ENCODE data around the gene CHMP2B.

Gene CHMP2B, protein sequence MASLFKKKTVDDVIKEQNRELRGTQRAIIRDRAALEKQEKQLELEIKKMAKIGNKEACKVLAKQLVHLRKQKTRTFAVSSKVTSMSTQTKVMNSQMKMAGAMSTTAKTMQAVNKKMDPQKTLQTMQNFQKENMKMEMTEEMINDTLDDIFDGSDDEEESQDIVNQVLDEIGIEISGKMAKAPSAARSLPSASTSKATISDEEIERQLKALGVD

DNA sequence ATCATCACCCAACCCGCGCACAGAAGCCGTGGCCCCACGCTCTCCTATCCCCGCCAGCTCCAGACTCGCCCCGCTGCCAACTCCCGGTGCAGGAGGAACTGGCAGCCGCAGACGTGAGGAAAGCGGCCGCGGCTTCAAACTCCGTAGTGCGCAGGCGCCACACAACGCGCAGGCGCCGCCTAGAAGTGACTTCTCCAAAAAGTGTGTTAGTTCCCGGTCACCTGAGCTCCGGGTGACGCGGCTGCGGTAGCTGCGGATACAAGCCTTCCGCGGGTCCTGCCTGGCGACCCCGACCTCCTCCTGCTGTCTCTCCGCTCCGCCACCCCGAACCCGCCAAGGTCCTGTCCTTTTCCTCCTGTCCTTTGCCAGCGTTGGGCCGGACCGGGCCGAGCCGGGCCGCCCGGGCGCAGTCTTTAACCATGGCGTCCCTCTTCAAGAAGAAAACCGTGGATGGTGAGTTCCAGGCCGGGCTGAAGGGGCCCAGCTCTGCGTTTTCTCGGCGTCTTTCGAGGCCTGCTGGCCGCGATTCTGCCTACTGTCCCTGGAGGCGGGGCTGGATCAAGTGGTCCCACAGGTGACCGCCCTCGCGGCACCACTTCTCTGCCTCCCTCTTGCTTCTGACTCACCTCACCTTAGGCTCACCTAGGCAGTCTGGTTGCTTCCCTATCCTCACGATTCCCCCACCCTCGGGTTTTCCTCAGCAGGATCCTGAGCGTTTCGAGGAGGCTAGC, at the start of gene CHMP2B:
Gene CHMP2B (plus strand): TSS at position 206 of the 731 bp plus-strand sequence. CDS start 214 bp downstream, at position 420.
- H3K27me3 Mint-ChIP-seq, result peaks cover 3% of the 10 kb centered on the region
- no peaks in the 10 kb centered on the region for H3K9me3 Mint-ChIP-seq
- H3K4me1 Mint-ChIP-seq, result peaks cover 44% of the 10 kb centered on the region
- H3K36me3 Mint-ChIP-seq, result peaks cover 9% of the 10 kb centered on the region
- H3K4me3 Mint-ChIP-seq, result peak within 1 kb of the TSS; percentile 99
- peak within 1 kb of the TSS; percentile 98 for H3K27ac Mint-ChIP-seq

DNA sequence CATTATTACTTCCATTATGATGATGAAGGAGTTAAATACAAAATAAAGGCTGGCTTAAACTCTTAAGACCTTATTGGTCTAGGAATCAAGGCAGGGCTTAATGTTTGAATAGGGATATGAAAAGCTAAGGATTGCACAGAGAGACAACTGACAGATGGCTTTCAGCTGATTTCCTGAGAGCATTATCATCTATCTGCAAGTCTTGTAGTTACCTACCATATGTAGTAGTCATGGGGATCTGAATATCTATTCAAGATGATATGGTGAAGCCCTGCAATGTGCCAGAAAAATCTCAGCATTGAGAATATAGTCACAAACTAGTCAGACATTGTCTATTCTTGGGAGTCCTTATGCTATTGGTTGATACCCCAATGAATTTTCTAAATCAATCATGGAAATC, 47.5 kb upstream of the CHMP2B start:
- no peaks in the 10 kb centered on the region for H3K4me1 Mint-ChIP-seq

GRCh38 chr3:87181551-87181950, 45.6 kb upstream of the CHMP2B start:
- H3K36me3 Mint-ChIP-seq, result no peaks in the 10 kb centered on the region
- peaks cover 5% of the 10 kb centered on the region for H3K27me3 Mint-ChIP-seq
- H3K27ac Mint-ChIP-seq, result no peak overlapping the region
- no peak overlapping the region for H3K4me3 Mint-ChIP-seq
- H3K4me1 Mint-ChIP-seq, result no peaks in the 10 kb centered on the region
- no peaks in the 10 kb centered on the region for H3K9me3 Mint-ChIP-seq

More for the DNA sequence above, 47.5 kb upstream of the CHMP2B start:
- no peak overlapping the region for H3K27ac Mint-ChIP-seq
- no peaks in the 10 kb centered on the region for H3K36me3 Mint-ChIP-seq
- H3K9me3 Mint-ChIP-seq, result no peaks in the 10 kb centered on the region
- peaks cover 5% of the 10 kb centered on the region for H3K27me3 Mint-ChIP-seq
- H3K4me3 Mint-ChIP-seq, result no peak overlapping the region

GRCh38 chr3:87182023-87182422, 45.1 kb upstream of the CHMP2B start:
- Mint-ChIP-seq H3K36me3 (no peaks in the 10 kb centered on the region), H3K4me3 (no peak overlapping the region), H3K27me3 (peaks cover 9% of the 10 kb centered on the region), H3K4me1 (no peaks in the 10 kb centered on the region), H3K27ac (no peak overlapping the region), H3K9me3 (no peaks in the 10 kb centered on the region)

- no peak overlapping the region for H3K27ac Mint-ChIP-seq
- peaks cover 4% of the 10 kb centered on the region for H3K27me3 Mint-ChIP-seq
- H3K36me3 Mint-ChIP-seq, result no peaks in the 10 kb centered on the region
- H3K9me3 Mint-ChIP-seq, result no peaks in the 10 kb centered on the region
- H3K4me1 Mint-ChIP-seq, result no peaks in the 10 kb centered on the region
- no peak overlapping the region for H3K4me3 Mint-ChIP-seq
Observed at GRCh38 chr3:87186608-87187159, 40.4 kb upstream of the CHMP2B start.

GRCh38 chr3:87191175-87191574, 35.9 kb upstream of the CHMP2B start:
- Mint-ChIP-seq H3K36me3 (peaks cover 4% of the 10 kb centered on the region), H3K4me3 (no peak overlapping the region), H3K27me3 (peaks cover 5% of the 10 kb centered on the region), H3K4me1 (no peaks in the 10 kb centered on the region), H3K9me3 (peaks cover 6% of the 10 kb centered on the region), H3K27ac (no peak overlapping the region)

- Mint-ChIP-seq H3K9me3 (peaks cover 6% of the 10 kb centered on the region), H3K27ac (no peak overlapping the region), H3K36me3 (peaks cover 4% of the 10 kb centered on the region), H3K27me3 (peaks cover 5% of the 10 kb centered on the region), H3K4me1 (no peaks in the 10 kb centered on the region), H3K4me3 (no peak overlapping the region)
Observed at GRCh38 chr3:87191641-87192040, 35.5 kb upstream of the CHMP2B start.

GRCh38 chr3:87196879-87197278, 30.2 kb upstream of the CHMP2B start:
- no peak overlapping the region for H3K27ac Mint-ChIP-seq
- H3K9me3 Mint-ChIP-seq, result peaks cover 6% of the 10 kb centered on the region
- peaks cover 1% of the 10 kb centered on the region for H3K27me3 Mint-ChIP-seq
- H3K4me3 Mint-ChIP-seq, result no peak overlapping the region
- peaks cover 4% of the 10 kb centered on the region for H3K36me3 Mint-ChIP-seq
- H3K4me1 Mint-ChIP-seq, result no peaks in the 10 kb centered on the region

DNA sequence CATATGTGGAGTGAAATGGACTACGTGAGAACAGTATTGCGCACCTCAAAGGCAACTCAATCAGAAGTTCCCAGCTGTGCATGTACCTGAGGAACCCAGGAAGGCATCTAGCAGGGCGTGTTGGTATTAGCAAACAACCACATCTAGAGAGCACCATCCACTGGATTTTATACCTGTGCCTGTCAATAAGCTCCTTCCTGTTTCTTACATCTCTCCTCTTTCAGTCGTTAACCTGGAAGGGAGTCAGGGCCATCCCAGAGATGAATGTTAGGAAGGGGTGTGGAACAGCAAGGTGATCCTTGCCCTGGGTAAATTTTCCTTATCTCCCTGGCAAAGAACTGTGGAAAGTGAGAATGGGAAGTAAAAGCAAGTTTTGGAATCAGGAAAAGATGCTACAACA, 29.6 kb upstream of the CHMP2B start:
- H3K4me1 Mint-ChIP-seq, result no peaks in the 10 kb centered on the region
- peaks cover 6% of the 10 kb centered on the region for H3K9me3 Mint-ChIP-seq
- H3K27me3 Mint-ChIP-seq, result peaks cover 1% of the 10 kb centered on the region
- H3K36me3 Mint-ChIP-seq, result peaks cover 4% of the 10 kb centered on the region
- no peak overlapping the region for H3K4me3 Mint-ChIP-seq
- no peak overlapping the region for H3K27ac Mint-ChIP-seq

- Mint-ChIP-seq H3K4me3 (no peak overlapping the region), H3K36me3 (peaks cover 4% of the 10 kb centered on the region)
Observed at GRCh38 chr3:87198774-87199173, 28.3 kb upstream of the CHMP2B start.

GRCh38 chr3:87199628-87200027, 27.5 kb upstream of the CHMP2B start:
- Mint-ChIP-seq H3K27me3 (peaks cover 2% of the 10 kb centered on the region), H3K36me3 (peaks cover 4% of the 10 kb centered on the region), H3K27ac (no peak overlapping the region), H3K4me3 (no peak overlapping the region), H3K4me1 (no peaks in the 10 kb centered on the region), H3K9me3 (peaks cover 6% of the 10 kb centered on the region)

More at GRCh38 chr3:87198774-87199173, 28.3 kb upstream of the CHMP2B start:
- Mint-ChIP-seq H3K4me1 (no peaks in the 10 kb centered on the region), H3K9me3 (peaks cover 6% of the 10 kb centered on the region), H3K27ac (no peak overlapping the region), H3K27me3 (peaks cover 2% of the 10 kb centered on the region)

GRCh38 chr3:87200060-87200647, 27.0 kb upstream of the CHMP2B start:
- H3K27ac Mint-ChIP-seq, result no peak overlapping the region
- H3K36me3 Mint-ChIP-seq, result peaks cover 3% of the 10 kb centered on the region
- H3K9me3 Mint-ChIP-seq, result peaks cover 3% of the 10 kb centered on the region
- H3K4me1 Mint-ChIP-seq, result no peaks in the 10 kb centered on the region
- no peak overlapping the region for H3K4me3 Mint-ChIP-seq
- peaks cover 4% of the 10 kb centered on the region for H3K27me3 Mint-ChIP-seq

GRCh38 chr3:87201727-87202126, 25.4 kb upstream of the CHMP2B start:
- no peaks in the 10 kb centered on the region for H3K9me3 Mint-ChIP-seq
- H3K27ac Mint-ChIP-seq, result no peak overlapping the region
- H3K4me1 Mint-ChIP-seq, result peaks cover 6% of the 10 kb centered on the region
- H3K36me3 Mint-ChIP-seq, result no peaks in the 10 kb centered on the region
- H3K27me3 Mint-ChIP-seq, result peaks cover 4% of the 10 kb centered on the region
- H3K4me3 Mint-ChIP-seq, result no peak overlapping the region

DNA sequence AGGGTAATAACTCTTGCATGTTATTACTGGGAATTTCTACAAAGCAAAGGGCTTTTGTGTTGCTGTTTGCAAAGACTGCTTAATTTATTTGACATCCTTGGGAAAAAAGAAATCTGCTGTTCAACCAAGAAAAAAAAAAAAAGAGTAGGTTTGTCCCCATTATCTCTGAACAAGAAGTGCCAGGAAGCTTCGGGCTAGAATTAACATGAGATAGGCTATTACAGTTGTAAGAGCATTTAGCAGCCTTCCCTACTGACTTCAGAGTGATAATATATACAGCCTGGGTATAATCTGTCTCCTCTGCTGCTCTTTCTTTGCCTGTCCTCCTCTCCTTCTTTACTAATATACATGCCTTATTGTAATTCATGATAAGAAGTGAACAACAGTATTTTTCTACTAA, 23.3 kb upstream of the CHMP2B start:
- Mint-ChIP-seq H3K36me3 (no peaks in the 10 kb centered on the region), H3K9me3 (no peaks in the 10 kb centered on the region), H3K27me3 (peaks cover 4% of the 10 kb centered on the region), H3K27ac (no peak overlapping the region), H3K4me1 (peaks cover 6% of the 10 kb centered on the region), H3K4me3 (no peak overlapping the region)

- no peaks in the 10 kb centered on the region for H3K36me3 Mint-ChIP-seq
- H3K27me3 Mint-ChIP-seq, result peaks cover 5% of the 10 kb centered on the region
- no peak overlapping the region for H3K4me3 Mint-ChIP-seq
- H3K27ac Mint-ChIP-seq, result no peak overlapping the region
- H3K9me3 Mint-ChIP-seq, result no peaks in the 10 kb centered on the region
- peaks cover 6% of the 10 kb centered on the region for H3K4me1 Mint-ChIP-seq
Observed at GRCh38 chr3:87206070-87206469, 21.0 kb upstream of the CHMP2B start.

DNA sequence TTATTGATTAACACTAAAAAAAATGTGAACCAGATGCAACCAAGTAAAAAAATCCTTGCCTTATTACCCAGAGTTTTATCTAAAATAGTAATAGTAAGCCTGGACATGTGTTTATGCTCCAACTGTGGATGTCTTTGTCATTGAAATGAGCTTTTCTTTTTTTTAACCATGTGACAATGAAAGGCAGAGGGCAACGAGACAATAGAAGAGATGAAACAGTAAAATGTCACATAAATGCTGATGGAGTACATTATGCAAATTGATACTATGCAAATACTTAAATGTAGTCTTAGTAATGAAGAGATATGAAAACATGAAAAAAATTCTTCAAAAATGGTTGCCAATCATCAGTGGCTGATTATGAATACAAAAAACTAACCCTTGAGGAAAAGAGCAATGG, 20.5 kb upstream of the CHMP2B start:
- H3K27ac Mint-ChIP-seq, result no peak overlapping the region
- H3K4me1 Mint-ChIP-seq, result peaks cover 6% of the 10 kb centered on the region
- H3K4me3 Mint-ChIP-seq, result no peak overlapping the region
- no peaks in the 10 kb centered on the region for H3K9me3 Mint-ChIP-seq
- H3K36me3 Mint-ChIP-seq, result no peaks in the 10 kb centered on the region
- H3K27me3 Mint-ChIP-seq, result peaks cover 7% of the 10 kb centered on the region
